ENCODE measurements around the gene FAM180A. TPM values are rescaled to one million over a fixed set of nuclear protein-coding genes. Genes with fewer than 3 reads are reported as not detected.

The FAM180A gene
- total and polyA plus RNA-seq, 10 donors = 0.19 to 1.3 (median 0.85) TPM; not detected in 5

GRCh38 chr7:135716677-135717238 lies 31.9 kb downstream of the FAM180A start:
- no peaks in the 10 kb centered on the region for H3K4me1 ChIP-seq
- WGBS, 5 donors = 68 to 79% (median 75%) methylated on average over 9 of the region's 9 CpGs
- no peaks in the 10 kb centered on the region for H3K36me3 ChIP-seq
- H3K27me3 ChIP-seq (replicated peaks in 1 of 7) = peaks cover 0 to 17% (median 0%) of the 10 kb centered on the region in 7 donors
- H3K27ac ChIP-seq = no peak overlapping the region
- H3K9me3 ChIP-seq = no peaks in the 10 kb centered on the region
- intact Hi-C loops (cut with DNase I; ENCODE audit: low total_unique reads) = no loop called here
- no peak for DNase-seq
- TF ChIP-seq POLR2A (IDR thresholded peaks at IDR 0.05) (no peak), POLR2AphosphoS5 (IDR thresholded peaks at IDR 0.05) (no peak), CTCF (IDR thresholded peaks at IDR 0.05 in 8 of 11, conservative IDR thresholded peaks at IDR 0.05 in 3 of 11) (no peak)
- H3K4me3 ChIP-seq = no peak overlapping the region

- Histone ChIP-seq H3K27ac (no peak overlapping the region), H3K4me3 (no peak overlapping the region), H3K27me3 (replicated peaks in 1 of 7) (peaks cover 0 to 9% (median 0%) of the 10 kb centered on the region in 7 donors), H3K36me3 (no peaks in the 10 kb centered on the region), H3K4me1 (no peaks in the 10 kb centered on the region), H3K9me3 (no peaks in the 10 kb centered on the region)
- intact Hi-C loops (cut with DNase I; ENCODE audit: low total_unique reads) = no loop called here
- no peak for TF ChIP-seq POLR2A (IDR thresholded peaks at IDR 0.05)
- 85 to 100% (median 88%) methylated on average over 1 of the region's 1 CpG for WGBS, 5 donors
- no peak for DNase-seq
Measured at GRCh38 chr7:135715673-135716072, 32.9 kb downstream of the FAM180A start.

GRCh38 chr7:135715055-135715522 lies 33.5 kb downstream of the FAM180A start:
- Histone ChIP-seq H3K4me3 (no peak overlapping the region), H3K4me1 (no peaks in the 10 kb centered on the region), H3K27ac (no peak overlapping the region), H3K9me3 (no peaks in the 10 kb centered on the region), H3K27me3 (replicated peaks in 1 of 7) (peaks cover 0 to 9% (median 0%) of the 10 kb centered on the region in 7 donors), H3K36me3 (no peaks in the 10 kb centered on the region)
- 88 to 99% (median 93%) methylated on average over 5 of the region's 5 CpGs for WGBS, 5 donors
- no peak for DNase-seq
- TF ChIP-seq CTCF (IDR thresholded peaks at IDR 0.05 in 8 of 11, conservative IDR thresholded peaks at IDR 0.05 in 3 of 11) (no peak), POLR2AphosphoS5 (IDR thresholded peaks at IDR 0.05) (no peak), POLR2A (IDR thresholded peaks at IDR 0.05) (no peak)
- intact Hi-C loops (cut with DNase I; ENCODE audit: low total_unique reads) = no loop called here

GRCh38 chr7:135714534-135715009 lies 34.0 kb downstream of the FAM180A start:
- Histone ChIP-seq H3K4me3 (no peak overlapping the region), H3K9me3 (no peaks in the 10 kb centered on the region), H3K4me1 (no peaks in the 10 kb centered on the region), H3K36me3 (no peaks in the 10 kb centered on the region), H3K27me3 (replicated peaks in 1 of 7) (peaks cover 0 to 9% (median 0%) of the 10 kb centered on the region in 7 donors), H3K27ac (no peak overlapping the region)
- intact Hi-C loops (cut with DNase I; ENCODE audit: low total_unique reads) = no loop called here
- 83 to 94% (median 92%) methylated on average over 20 of the region's 20 CpGs for WGBS, 5 donors
- no peak for DNase-seq
- no peak for TF ChIP-seq POLR2A (IDR thresholded peaks at IDR 0.05)
- TF ChIP-seq POLR2AphosphoS5 (IDR thresholded peaks at IDR 0.05) = no peak
- TF ChIP-seq CTCF (IDR thresholded peaks at IDR 0.05 in 8 of 11, conservative IDR thresholded peaks at IDR 0.05 in 3 of 11) = no peak

Data from spleen (tissue), 11 donors.